Skin epidermis (tissue), 12 donors: ENCODE data around the gene PEDS1.
"Not testable (repeated sequence)": the region's sequence is repeated elsewhere in the genome, so short reads cannot be mapped to it uniquely, and the experiment has no call there.

Experiments used
- H3K27ac ChIP-seq, 21 experiments: fragments of 200-600 bp; sonication (generic) in 11 of 21; one replicate each; pipeline ENCODE4 v1.5.0; 2020; ENCODE audit warnings: mild to moderate bottlenecking in 3 of 21, inconsistent platforms in 2 of 21, moderate library complexity in 2 of 21
- H3K4me3 ChIP-seq, 7 experiments: fragments of 200-600 bp; sonication (generic) in 2 of 7; one replicate each; pipeline ENCODE4 v1.5.0; 2020; ENCODE audit warnings: inconsistent platforms in 2 of 7, mild to moderate bottlenecking in 2 of 7, moderate library complexity in 1 of 7

PEDS1 gene

DNA sequence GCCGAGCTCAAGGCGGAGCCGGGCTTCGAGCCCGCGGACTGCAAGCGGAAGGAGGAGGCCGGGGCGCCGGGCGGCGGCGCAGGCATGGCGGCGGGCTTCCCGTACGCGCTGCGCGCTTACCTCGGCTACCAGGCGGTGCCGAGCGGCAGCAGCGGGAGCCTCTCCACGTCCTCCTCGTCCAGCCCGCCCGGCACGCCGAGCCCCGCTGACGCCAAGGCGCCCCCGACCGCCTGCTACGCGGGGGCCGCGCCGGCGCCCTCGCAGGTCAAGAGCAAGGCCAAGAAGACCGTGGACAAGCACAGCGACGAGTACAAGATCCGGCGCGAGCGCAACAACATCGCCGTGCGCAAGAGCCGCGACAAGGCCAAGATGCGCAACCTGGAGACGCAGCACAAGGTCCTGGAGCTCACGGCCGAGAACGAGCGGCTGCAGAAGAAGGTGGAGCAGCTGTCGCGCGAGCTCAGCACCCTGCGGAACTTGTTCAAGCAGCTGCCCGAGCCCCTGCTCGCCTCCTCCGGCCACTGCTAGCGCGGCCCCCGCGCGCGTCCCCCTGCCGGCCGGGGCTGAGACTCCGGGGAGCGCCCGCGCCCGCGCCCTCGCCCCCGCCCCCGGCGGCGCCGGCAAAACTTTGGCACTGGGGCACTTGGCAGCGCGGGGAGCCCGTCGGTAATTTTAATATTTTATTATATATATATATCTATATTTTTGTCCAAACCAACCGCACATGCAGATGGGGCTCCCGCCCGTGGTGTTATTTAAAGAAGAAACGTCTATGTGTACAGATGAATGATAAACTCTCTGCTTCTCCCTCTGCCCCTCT is 38.2 kb upstream of the PEDS1 start:
- peak overlapping the region; percentile 75 to 92 (median 87) for H3K4me3 ChIP-seq
- H3K27ac ChIP-seq, result peak overlapping the region; percentile 89 to 99 (median 98)

GRCh38 chr20:50191065-50191543 is 37.6 kb upstream of the PEDS1 start:
- peak overlapping the region; percentile 89 to 99 (median 98) for H3K27ac ChIP-seq

GRCh38 chr20:50190251-50191064 is 36.9 kb upstream of the PEDS1 start, which contains the start of gene CEBPB:
Gene CEBPB, plus strand, starts transcription at chr20:50190830. Its CDS starts 204 bp downstream, at chr20:50191034.
- peak within 1 kb of the TSS; percentile 89 to 99 (median 98) for H3K27ac ChIP-seq
- H3K4me3 ChIP-seq, result peak within 1 kb of the TSS; percentile 75 to 92 (median 87)

More at GRCh38 chr20:50191065-50191543, 37.6 kb upstream of the PEDS1 start:
- peak overlapping the region; percentile 75 to 92 (median 87) for H3K4me3 ChIP-seq

DNA sequence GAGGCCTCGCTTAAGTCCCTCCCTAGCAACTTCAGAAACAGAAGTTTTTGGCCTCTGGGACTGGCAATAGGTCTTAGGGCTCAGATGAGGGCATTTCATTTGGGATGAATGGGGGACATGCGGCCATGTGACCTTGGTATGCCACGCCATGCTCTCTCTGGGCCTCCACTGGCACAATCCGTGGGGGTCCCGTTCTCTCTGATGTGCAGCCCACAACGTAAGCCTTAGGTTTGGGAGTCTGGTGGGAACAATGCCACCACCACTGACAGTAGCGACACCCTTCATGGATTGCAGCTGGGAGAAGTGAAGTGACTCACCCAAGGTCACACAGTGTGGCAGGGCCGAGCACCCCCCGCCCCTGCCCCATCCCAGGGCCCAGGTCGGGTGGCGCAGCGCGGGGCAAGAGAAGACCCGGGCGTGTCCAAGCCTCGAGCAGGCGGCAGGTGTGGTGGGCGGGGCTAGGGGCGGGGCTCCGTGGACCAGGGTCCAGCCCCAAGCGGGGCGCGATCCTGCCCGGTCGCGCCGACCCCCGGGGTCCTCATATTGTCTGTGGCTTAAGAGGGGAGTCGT is 36.2 kb upstream of the PEDS1 start:
- Histone ChIP-seq H3K4me3 (peak overlapping the region; percentile 75 to 92 (median 87)), H3K27ac (peak overlapping the region in 20 of 21 experiments; percentile 89 to 99 (median 98))

DNA sequence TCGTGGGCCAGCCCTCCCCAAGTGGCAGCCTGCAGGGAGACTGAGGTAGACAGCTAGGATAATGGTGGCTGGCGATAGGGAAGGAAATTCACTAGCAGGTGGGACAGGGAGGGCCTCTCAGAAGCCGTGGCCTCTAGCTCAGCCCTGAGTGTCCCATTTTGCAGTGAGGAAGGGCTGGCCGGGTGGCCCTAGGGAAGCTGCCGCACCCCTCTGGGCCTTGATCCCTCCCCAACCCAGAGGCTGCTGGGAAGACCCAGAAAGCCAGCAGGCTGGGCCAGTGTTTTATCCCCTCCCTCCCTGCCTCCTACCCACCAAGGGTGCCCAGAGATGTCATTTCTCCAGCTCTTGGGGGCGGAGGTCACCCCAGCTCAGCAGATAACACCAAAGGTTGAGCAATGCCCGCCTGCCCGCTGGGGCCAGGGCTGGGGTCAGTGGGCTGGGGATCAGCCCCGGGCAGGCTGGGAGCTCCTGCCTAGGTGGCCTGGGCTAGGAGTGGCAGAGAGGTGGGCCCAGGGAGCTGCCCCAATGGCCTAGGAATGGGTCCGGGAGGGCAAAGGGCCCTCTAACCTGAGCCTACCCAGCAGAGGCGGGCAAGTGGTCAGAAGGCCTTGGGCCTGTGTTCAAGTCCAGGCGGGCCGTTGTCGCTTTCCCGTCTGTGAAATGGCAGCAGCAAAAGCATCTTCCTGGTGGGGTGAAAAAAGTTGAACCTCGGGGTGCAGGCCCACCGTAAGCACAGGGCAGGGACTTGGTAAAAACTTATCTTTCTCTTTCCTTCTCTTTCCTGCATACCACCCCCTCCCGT is 35.6 kb upstream of the PEDS1 start:
- Histone ChIP-seq H3K4me3 (no peak overlapping the region), H3K27ac (peak overlapping the region in 14 of 21 experiments; percentile 3 to 98 (median 97))

DNA sequence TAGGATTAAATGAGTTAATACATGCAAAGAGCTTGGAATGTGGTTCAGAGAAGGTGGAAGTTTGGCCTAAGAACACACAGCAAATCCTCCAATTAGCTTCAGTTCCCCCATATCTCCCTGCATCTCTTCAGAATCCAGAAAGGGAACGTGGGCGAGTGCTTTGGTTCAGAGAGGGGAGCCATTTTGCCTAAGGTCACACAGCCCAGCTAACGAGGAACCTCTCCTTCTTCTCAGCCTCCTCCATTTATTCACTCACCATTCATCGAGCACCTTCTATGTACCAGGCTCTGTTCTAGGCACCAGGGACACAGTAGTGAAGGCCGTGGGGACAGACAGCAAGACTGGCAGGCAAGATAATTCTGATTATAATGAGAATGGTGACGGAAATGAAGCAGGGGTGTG is 34.8 kb upstream of the PEDS1 start:
- no peak overlapping the region for H3K4me3 ChIP-seq
- H3K27ac ChIP-seq, result peak overlapping the region in 4 of 21 experiments; percentile 13 to 98 (median 54)

DNA sequence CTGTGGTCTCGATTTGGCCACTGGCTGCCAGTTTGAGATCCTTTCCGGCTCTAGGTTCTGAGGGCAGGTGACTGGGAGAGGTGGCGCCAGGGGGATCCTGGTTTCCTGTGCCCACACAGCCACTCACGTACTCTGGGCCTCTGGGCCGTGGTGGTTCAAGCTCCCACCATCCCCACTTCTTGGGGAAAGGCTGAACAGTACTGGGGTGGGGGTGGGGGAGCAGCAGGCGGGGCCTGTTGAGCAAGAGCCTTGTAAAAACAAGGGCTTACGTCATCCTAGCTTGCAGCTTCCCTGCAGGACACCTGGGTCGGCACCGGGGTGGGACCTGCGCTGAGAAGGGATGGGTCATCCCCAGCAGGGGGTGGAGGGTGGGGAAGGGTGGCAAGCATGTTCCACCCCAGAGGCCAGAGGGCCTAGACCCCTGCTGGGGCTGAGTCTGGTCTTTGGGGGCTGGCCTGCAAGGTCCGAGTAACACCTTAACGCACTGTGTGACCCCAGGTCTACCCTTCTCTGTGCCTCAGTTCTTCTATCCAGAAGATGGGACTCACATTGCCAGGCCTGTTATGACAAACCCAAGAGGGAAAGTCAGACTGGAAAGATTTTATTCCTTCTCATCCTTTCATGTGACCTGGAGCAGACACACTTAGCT is 34.0 kb upstream of the PEDS1 start:
- H3K4me3 ChIP-seq, result no peak overlapping the region
- peak overlapping the region in 8 of 21 experiments; percentile 2 to 74 (median 30) for H3K27ac ChIP-seq

GRCh38 chr20:50186987-50187402 is 33.5 kb upstream of the PEDS1 start:
- Histone ChIP-seq H3K4me3 (no peak overlapping the region), H3K27ac (peak overlapping the region in 8 of 21 experiments; percentile 2 to 74 (median 30))

GRCh38 chr20:50186151-50186885 is 32.8 kb upstream of the PEDS1 start:
- Histone ChIP-seq H3K4me3 (no peak overlapping the region), H3K27ac (peak overlapping the region in 5 of 21 experiments; percentile 9 to 74 (median 48))

GRCh38 chr20:50185426-50185825 is 31.9 kb upstream of the PEDS1 start:
- H3K4me3 ChIP-seq, result no peak overlapping the region
- H3K27ac ChIP-seq, result no peak overlapping the region

- H3K27ac ChIP-seq, result no peak overlapping the region
- H3K4me3 ChIP-seq, result no peak overlapping the region
Observed at GRCh38 chr20:50182346-50182745, 28.8 kb upstream of the PEDS1 start.

DNA sequence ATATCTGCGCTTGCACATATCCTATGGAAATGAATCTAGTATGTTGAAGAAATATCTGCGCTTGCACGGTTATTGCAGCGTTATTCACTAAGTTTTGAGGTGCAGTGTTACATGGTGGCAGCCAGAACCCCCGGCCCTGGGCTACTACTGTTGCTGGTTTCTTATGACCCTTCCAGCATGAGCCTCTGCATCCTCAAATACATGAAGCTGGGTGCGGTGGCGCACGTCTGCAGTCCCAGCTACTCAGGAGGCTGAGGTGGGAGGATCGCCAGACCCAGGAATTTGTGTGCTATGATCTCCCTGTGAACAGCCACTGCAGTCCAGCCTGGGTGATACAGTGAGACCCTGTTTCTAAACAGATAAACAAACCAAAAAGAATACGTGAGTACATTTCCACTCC is 27.8 kb upstream of the PEDS1 start:
- Histone ChIP-seq H3K27ac (no peak overlapping the region), H3K4me3 (no peak overlapping the region)

- not testable (repeated sequence) for H3K4me3 ChIP-seq, H3K27ac ChIP-seq
Observed at GRCh38 chr20:50178672-50179071, 25.1 kb upstream of the PEDS1 start.

DNA sequence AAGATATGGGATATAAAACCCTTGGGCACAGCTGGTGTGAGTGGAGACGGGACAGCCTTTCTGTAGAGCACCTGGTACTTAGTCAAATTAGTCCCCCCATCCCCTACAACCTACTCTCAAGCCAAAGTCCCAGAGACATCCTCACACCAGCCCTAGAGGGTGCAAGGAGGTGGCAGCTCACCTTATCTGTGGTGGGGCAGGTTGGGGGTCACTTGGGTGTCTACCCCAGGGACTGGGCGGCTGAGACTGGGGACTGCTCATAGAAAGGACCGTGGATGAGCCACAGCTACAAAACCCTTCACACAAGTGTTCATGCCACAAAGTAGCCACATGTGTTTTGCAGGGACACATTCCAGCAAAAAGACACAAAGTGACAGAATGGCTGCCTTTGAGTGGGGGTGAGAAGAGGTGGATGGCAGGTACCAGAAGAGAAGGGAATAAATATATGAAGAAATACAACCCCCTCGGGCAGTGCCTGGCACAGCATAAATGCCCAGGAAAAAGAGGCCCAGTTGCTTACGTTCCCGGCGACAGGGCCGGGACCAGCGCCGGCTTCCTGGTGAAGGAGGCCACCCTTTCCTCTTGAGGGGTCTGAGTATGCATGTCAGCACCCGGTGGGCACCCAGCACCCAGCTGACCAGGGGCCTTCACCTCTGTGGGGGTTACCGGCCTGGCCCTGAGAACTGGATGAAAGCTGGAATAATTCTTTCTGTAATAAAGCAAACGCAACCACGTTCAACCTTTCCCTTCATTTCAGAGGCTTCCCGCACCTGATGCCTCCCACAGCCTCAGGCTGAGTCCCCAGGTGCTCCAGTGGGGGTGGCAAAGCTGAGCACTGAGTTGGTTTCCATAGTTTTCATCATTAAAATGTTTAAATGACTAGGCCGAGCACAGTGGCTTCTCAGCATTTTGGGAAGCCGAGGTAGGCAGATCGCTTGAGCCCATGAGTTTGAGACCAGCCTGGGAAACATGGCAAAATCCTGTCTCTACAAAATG is 22.7 kb upstream of the PEDS1 start:
- no peak overlapping the region for H3K4me3 ChIP-seq
- H3K27ac ChIP-seq, result no peak overlapping the region

GRCh38 chr20:50174456-50174855 is 20.9 kb upstream of the PEDS1 start:
- no peak overlapping the region for H3K4me3 ChIP-seq
- H3K27ac ChIP-seq, result no peak overlapping the region

DNA sequence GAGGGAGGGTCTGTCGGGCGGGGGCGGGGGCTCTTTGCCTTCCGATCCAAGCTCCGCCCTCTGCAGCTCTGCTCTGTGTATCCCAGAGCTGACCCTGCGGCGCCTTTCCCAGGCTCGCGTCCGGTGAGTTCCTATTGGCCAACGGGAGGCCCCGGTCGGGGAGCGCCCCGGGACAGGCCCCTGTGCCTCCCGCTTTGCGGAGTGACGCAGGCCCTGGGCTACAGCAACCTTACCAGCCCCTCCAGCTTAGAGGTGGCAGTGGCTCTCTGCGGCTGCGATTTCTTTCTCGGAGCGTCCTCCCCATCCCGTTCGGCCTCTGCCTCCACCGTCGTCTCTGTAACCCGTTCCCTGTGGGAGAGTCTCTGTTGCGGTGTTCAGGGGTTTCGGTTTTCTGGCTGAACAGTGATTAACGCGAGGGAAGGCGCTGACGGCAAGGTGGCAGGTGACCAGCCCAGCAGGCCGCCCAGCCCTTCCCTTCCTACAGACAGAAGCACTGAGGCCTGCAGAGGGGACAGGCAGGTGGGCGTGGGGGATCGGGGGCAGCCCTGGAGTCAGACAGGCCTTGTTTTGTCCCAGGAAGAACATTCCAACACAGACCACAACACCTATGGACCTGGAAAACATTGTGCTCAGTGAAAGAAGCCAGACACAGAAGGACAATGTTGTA is 19.0 kb upstream of the PEDS1 start:
- peak overlapping the region in 12 of 21 experiments; percentile 1 to 77 (median 42) for H3K27ac ChIP-seq
- peak overlapping the region; percentile 10 to 39 (median 20) for H3K4me3 ChIP-seq
